Left ventricle myocardium inferior (tissue), 1 donor: Measurements from ENCODE around the gene TXNRD2. TPM values are rescaled to one million over a fixed set of nuclear protein-coding genes. Genes with fewer than 3 reads are reported as not detected.

ENCODE experiments used
- DNase-seq: peaks from one replicate; pipeline ENCODE4 v3.0.0-alpha.2; 2020
- H3K27ac ChIP-seq: fragments of 200-600 bp; replicated peaks from 2 replicates; pipeline ENCODE4 v1.8.0; 2021
- H3K27me3 ChIP-seq: fragments of 200-600 bp; 2 replicates; pipeline ENCODE4 v1.8.0; 2021; ENCODE audit warnings: low read depth
- H3K36me3 ChIP-seq: fragments of 200-600 bp; 2 replicates; pipeline ENCODE4 v1.8.0; 2021
- H3K4me1 ChIP-seq: fragments of 200-600 bp; 2 replicates; pipeline ENCODE4 v1.8.0; 2021
- H3K4me3 ChIP-seq: fragments of 200-600 bp; 2 replicates; pipeline ENCODE4 v1.8.0; 2021; ENCODE audit warnings: mild to moderate bottlenecking, moderate library complexity
- H3K9me3 ChIP-seq: fragments of 200-600 bp; replicated peaks from 2 replicates; pipeline ENCODE4 v1.8.0; 2021
- CTCF ChIP-seq: fragments of 200-600 bp; IDR thresholded peaks from 2 replicates; pipeline ENCODE4 v1.8.0; 2021; ENCODE audit warnings: antibody characterized with exemption, mild to moderate bottlenecking, borderline replicate concordance
- intact Hi-C: fragments of 100-400 bp; cut with micrococcal nuclease; formaldehyde crosslinking; loops from one replicate; pipeline ENCODE4 v1.11.0; 2022
- total RNA-seq: library from RNA; stranded (reverse); fragmentation: NEBNext Ultra II Directional; extraction: Animal tissue kit (Norgen Biotek cat#: 25700); gene quantifications from one replicate; pipeline ENCODE4 v1.2.1, GENCODE V29; 2021
- donor health status: DM: no; HTN: yes; CAD: no; lungs with severe emphysema.

TXNRD2 gene
- total RNA-seq, 1 donor from 2014 or later = 35.2 TPM

DNA sequence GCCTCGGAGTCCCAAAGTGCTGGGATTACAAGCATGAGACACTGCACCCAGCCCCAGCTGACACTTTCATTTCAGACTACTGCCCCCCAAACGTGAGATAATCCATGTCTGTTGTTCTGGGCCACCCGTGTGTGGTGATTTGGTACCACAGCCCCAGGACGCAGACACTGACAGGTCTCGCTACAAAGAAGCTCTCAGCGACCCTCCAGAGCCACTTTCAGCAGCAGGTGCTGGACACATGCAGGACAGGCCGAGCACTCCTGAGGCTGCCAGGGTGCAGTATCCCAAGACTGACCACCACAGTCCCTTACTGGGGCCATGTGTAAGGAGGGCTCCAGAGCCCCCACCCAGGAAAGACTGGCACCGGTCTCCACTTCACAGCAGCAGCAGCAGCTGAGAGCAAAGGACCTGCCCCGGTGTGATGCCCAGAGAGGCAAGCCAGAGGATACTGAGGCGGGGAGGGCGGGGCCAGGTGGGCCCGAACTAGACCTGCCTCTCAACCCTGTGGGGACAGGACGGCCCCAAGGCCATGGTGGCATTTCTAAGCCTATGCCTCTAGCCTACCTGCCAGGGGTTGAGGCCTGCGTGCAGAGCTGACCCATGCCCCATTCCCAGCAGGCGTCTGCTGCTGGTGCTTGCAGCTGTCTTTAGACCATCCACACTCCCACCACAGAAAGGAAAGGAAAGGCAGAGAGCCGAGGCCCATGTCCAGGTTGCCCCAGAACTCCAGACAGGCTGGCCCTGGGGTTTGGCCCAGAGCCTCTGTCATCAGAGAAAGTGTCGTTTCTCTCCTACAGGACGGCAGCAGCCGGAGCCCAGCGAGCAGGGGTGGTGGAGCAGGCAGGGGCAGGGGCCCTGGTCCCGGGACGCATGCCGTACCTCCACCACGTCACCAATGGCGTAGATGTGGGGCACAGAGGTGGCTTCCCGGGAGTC lies 58.9 kb downstream of the TXNRD2 start:
- no peaks in the 10 kb centered on the region for H3K27me3 ChIP-seq
- intact Hi-C loops = no loop called here
- H3K4me3 ChIP-seq = no peak overlapping the region
- H3K27ac ChIP-seq = peak overlapping the region; percentile 62
- no peaks in the 10 kb centered on the region for H3K9me3 ChIP-seq
- DNase-seq = no peak
- no peak for TF ChIP-seq CTCF
- H3K4me1 ChIP-seq = peaks cover 18% of the 10 kb centered on the region
- no peaks in the 10 kb centered on the region for H3K36me3 ChIP-seq

DNA sequence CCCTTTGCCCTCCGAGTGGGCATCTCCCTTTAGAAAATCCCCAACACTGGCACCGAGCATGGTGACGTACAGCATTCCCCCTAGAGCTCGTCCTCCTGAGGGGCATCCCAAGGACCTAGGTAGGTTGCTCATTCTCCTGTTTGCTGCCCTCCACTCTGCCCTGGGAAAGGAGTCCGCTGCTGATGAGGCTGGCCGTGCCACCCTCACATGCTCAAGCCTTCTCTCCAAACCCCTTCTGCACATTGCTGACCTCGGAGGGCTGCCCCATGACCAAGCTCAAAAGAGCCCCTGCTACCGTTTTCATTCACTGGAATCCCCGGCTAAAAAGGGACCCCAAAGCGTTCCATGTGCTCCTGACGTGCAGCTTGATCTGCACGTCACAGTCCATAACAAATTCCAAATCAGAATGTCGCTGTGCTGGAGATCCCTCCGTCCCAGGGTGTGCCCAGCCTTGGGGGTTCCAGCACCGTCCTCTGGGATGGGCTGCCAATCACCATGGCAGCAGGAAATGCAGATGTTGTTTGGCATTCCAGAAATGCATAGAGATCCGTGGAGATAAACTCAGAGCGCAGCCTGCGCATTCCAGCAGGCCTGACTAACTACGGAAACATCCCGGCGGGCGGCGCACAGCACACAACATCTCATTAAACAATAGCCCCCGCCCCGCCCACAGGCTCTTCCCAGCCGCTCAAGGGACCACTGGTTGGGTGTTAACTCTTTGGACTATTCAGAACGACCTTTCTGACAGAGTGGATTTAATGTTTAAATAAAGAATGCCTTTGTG lies 60.6 kb downstream of the TXNRD2 start:
- peaks cover 17% of the 10 kb centered on the region for H3K4me1 ChIP-seq
- no peaks in the 10 kb centered on the region for H3K27me3 ChIP-seq
- no peaks in the 10 kb centered on the region for H3K9me3 ChIP-seq
- no peak for TF ChIP-seq CTCF
- intact Hi-C loops = no loop called here
- H3K36me3 ChIP-seq = no peaks in the 10 kb centered on the region
- peak overlapping the region; percentile 35 for H3K4me3 ChIP-seq
- DNase-seq = peak; percentile 64
- H3K27ac ChIP-seq = peak overlapping the region; percentile 66

- Histone ChIP-seq H3K9me3 (no peaks in the 10 kb centered on the region), H3K27me3 (no peaks in the 10 kb centered on the region), H3K4me3 (peak overlapping the region; percentile 35), H3K4me1 (peaks cover 22% of the 10 kb centered on the region), H3K27ac (peak overlapping the region; percentile 66), H3K36me3 (no peaks in the 10 kb centered on the region)
- TF ChIP-seq CTCF = no peak
- DNase-seq = no peak
- intact Hi-C loops = no loop called here
These were observed 61.4 kb downstream of the TXNRD2 start for GRCh38 chr22:19879992-19880785.

DNA sequence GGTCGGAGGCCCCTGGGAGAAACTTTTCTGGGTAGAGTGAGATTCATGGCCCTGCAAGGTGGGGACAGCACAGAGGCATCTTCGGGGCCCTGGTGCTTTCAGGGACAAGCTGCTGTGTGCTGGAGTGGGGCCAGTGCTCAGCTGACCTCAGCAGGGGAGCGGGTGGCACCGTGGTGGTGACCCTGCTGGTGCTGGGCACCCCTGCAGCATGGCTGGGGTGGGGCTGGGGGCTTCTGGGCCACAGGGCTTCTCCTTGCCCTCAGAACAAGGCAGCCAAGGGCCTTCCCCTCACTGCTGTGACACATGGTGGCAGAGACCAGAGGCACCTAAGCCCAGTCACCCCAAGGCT lies 62.0 kb downstream of the TXNRD2 start:
- DNase-seq = no peak
- Histone ChIP-seq H3K27ac (no peak overlapping the region), H3K36me3 (no peaks in the 10 kb centered on the region), H3K9me3 (no peaks in the 10 kb centered on the region), H3K4me3 (no peak overlapping the region), H3K4me1 (peaks cover 27% of the 10 kb centered on the region), H3K27me3 (no peaks in the 10 kb centered on the region)
- TF ChIP-seq CTCF = no peak
- intact Hi-C loops = no loop called here

GRCh38 chr22:19879246-19879570 lies 62.4 kb downstream of the TXNRD2 start:
- TF ChIP-seq CTCF = no peak
- DNase-seq = peak; percentile 6
- Histone ChIP-seq H3K27ac (no peak overlapping the region), H3K9me3 (no peaks in the 10 kb centered on the region), H3K4me3 (no peak overlapping the region), H3K27me3 (no peaks in the 10 kb centered on the region), H3K36me3 (no peaks in the 10 kb centered on the region), H3K4me1 (peaks cover 31% of the 10 kb centered on the region)
- intact Hi-C loops = no loop called here
